Astrocyte (in vitro differentiated cells and primary cell): ENCODE data around the gene MTA2. TPM values are rescaled to one million over a fixed set of nuclear protein-coding genes. Genes with fewer than 3 reads are reported as not detected.
"Not testable (repeated sequence)": the region's sequence is repeated elsewhere in the genome, so short reads cannot be mapped to it uniquely, and the experiment has no call there.

ENCODE experiments used
- DNase-seq: peaks from one replicate; pipeline ENCODE4 v3.0.0-alpha.2; 2010; ENCODE audit warnings: low read depth
- FAIRE-seq: peaks from 2 replicates; lab custom pipeline; 2011; peaks lifted over from hg19 to GRCh38; lab: Jason Lieb, UNC
- H2AFZ ChIP-seq: 2 replicates; pipeline ENCODE4 v1.6.0; 2012; ENCODE audit warnings: low read depth, low read length, inconsistent platforms
- H3K27ac ChIP-seq: 2 replicates; pipeline ENCODE4 v1.5.1; 2011; ENCODE audit warnings: low read depth, low read length, inconsistent platforms
- H3K27me3 ChIP-seq: 2 replicates; pipeline ENCODE4 v1.6.0; 2011; ENCODE audit warnings: low read length, inconsistent platforms; ENCODE audit not compliant: insufficient read depth
- H3K36me3 ChIP-seq: 2 replicates; pipeline ENCODE4 v1.5.1; 2011; ENCODE audit warnings: low read length, inconsistent platforms; ENCODE audit not compliant: insufficient read depth
- H3K4me1 ChIP-seq: 2 replicates; pipeline ENCODE4 v1.5.1; 2011; ENCODE audit warnings: low read length, inconsistent platforms; ENCODE audit not compliant: insufficient read depth
- H3K4me2 ChIP-seq: 2 replicates; pipeline ENCODE4 v1.6.0; 2012; ENCODE audit warnings: low read length, inconsistent platforms
- H3K4me3 ChIP-seq: 2 replicates; pipeline ENCODE4 v1.5.1; 2011; ENCODE audit warnings: low read depth, mild to moderate bottlenecking, low read length, inconsistent platforms; ENCODE audit not compliant: insufficient read depth
- H3K79me2 ChIP-seq: 2 replicates; pipeline ENCODE4 v1.6.0; 2012; ENCODE audit warnings: mild to moderate bottlenecking, low read length, inconsistent platforms; ENCODE audit not compliant: insufficient read depth
- H3K9ac ChIP-seq: 2 replicates; pipeline ENCODE4 v1.6.0; 2012; ENCODE audit warnings: mild to moderate bottlenecking, low read length, inconsistent platforms
- H3K9me3 ChIP-seq: 2 replicates; pipeline ENCODE4 v1.5.1; 2012; ENCODE audit warnings: low read depth, mild to moderate bottlenecking, low read length, inconsistent platforms; ENCODE audit not compliant: insufficient read depth
- H4K20me1 ChIP-seq: 2 replicates; pipeline ENCODE4 v1.6.0; 2012; ENCODE audit warnings: low read length, inconsistent platforms; ENCODE audit not compliant: insufficient read depth
- H3K27ac Mint-ChIP-seq: one replicate; pipeline ENCODE4 v1.8.0; 2021; ENCODE audit warnings: mild to moderate bottlenecking, mixed read lengths; ENCODE audit not compliant: unreplicated experiment
- H3K27me3 Mint-ChIP-seq: one replicate; pipeline ENCODE4 v1.8.0; 2021; ENCODE audit warnings: low read depth, mixed read lengths; ENCODE audit not compliant: unreplicated experiment
- H3K36me3 Mint-ChIP-seq: one replicate; pipeline ENCODE4 v1.8.0; 2021; ENCODE audit warnings: low read depth, mixed read lengths; ENCODE audit not compliant: unreplicated experiment
- H3K4me1 Mint-ChIP-seq: one replicate; pipeline ENCODE4 v1.8.0; 2021; ENCODE audit warnings: low read depth, mixed read lengths; ENCODE audit not compliant: unreplicated experiment
- H3K4me3 Mint-ChIP-seq: one replicate; pipeline ENCODE4 v1.8.0; 2021; ENCODE audit warnings: mild to moderate bottlenecking, moderate library complexity, mixed read lengths; ENCODE audit not compliant: unreplicated experiment
- H3K9me3 Mint-ChIP-seq: one replicate; pipeline ENCODE4 v1.8.0; 2021; ENCODE audit warnings: mild to moderate bottlenecking, mixed read lengths; ENCODE audit not compliant: unreplicated experiment
- EZH2 ChIP-seq: IDR thresholded peaks from 2 replicates; pipeline ENCODE4 v1.6.1; 2012; ENCODE audit warnings: mild to moderate bottlenecking, low read length, inconsistent platforms; ENCODE audit not compliant: insufficient read depth
- total RNA-seq: library from RNA; stranded (reverse); gene quantifications from 2 replicates; pipeline ENCODE4 v1.2.1, GENCODE V29; 2021
- TF ChIP-seq, protein P1 (sequence below): IDR thresholded peaks from 2 replicates; pipeline ENCODE4 v1.5.1; 2011; ENCODE audit warnings: low read depth, mild to moderate bottlenecking, inconsistent platforms, low read length, moderate library complexity; ENCODE audit not compliant: insufficient read depth

The MTA2 gene
- total RNA-seq, 1 donor from 2014 or later: 136 TPM

DNA sequence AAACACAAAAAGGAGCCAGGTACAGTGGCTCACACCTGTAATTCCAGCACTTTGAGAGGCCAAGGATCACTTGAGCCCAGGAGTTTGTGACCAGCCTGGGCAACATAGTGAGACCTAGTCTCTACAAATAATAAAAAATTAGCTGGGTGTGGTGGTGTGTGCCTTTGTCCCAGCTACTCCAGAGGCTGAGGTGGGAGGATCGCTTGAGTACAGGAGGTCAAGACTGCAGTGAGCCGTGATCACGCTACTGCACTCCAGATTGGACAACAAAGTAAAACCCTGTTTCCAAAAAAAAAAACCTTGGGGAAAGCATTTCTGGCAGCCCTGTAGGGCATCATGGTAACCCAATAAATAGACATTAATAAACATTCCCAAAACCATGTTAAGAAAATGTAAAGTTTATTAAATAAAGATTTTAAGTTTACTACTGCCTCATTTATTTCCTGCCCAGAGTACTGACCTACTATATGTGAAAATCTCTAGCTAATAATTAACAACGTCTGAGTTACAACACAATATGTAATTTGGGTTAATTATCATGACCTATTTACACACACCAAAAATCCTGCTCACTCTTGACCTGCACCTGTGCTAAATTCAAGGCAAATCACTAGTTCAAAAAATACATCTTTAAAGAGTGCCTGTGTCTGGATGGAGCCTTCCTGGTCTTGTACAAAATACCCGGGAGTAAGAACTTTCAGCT, 36.4 kb downstream of the MTA2 start:
- Histone ChIP-seq H3K27ac (no peak overlapping the region), H3K4me2 (no peak overlapping the region), H2AFZ (no peak overlapping the region), H3K4me1 (peaks cover 17% of the 10 kb centered on the region), H3K36me3 (peaks cover 56% of the 10 kb centered on the region), H3K27me3 (no peaks in the 10 kb centered on the region), H3K9me3 (no peaks in the 10 kb centered on the region), H3K79me2 (peaks cover 67% of the 10 kb centered on the region), H3K4me3 (no peak overlapping the region), H4K20me1 (peaks cover 87% of the 10 kb centered on the region), H3K9ac (no peak overlapping the region)
- TF ChIP-seq, protein P1, sequence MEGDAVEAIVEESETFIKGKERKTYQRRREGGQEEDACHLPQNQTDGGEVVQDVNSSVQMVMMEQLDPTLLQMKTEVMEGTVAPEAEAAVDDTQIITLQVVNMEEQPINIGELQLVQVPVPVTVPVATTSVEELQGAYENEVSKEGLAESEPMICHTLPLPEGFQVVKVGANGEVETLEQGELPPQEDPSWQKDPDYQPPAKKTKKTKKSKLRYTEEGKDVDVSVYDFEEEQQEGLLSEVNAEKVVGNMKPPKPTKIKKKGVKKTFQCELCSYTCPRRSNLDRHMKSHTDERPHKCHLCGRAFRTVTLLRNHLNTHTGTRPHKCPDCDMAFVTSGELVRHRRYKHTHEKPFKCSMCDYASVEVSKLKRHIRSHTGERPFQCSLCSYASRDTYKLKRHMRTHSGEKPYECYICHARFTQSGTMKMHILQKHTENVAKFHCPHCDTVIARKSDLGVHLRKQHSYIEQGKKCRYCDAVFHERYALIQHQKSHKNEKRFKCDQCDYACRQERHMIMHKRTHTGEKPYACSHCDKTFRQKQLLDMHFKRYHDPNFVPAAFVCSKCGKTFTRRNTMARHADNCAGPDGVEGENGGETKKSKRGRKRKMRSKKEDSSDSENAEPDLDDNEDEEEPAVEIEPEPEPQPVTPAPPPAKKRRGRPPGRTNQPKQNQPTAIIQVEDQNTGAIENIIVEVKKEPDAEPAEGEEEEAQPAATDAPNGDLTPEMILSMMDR: no peak
- no peak for TF ChIP-seq EZH2
- Mint-ChIP-seq H3K9me3 (no peaks in the 10 kb centered on the region), H3K4me1 (peaks cover 40% of the 10 kb centered on the region), H3K27me3 (no peaks in the 10 kb centered on the region), H3K27ac (peak overlapping the region; percentile 58), H3K36me3 (peaks cover 33% of the 10 kb centered on the region), H3K4me3 (no peak overlapping the region)
- FAIRE-seq: no peak
- DNase-seq: no peak

DNA sequence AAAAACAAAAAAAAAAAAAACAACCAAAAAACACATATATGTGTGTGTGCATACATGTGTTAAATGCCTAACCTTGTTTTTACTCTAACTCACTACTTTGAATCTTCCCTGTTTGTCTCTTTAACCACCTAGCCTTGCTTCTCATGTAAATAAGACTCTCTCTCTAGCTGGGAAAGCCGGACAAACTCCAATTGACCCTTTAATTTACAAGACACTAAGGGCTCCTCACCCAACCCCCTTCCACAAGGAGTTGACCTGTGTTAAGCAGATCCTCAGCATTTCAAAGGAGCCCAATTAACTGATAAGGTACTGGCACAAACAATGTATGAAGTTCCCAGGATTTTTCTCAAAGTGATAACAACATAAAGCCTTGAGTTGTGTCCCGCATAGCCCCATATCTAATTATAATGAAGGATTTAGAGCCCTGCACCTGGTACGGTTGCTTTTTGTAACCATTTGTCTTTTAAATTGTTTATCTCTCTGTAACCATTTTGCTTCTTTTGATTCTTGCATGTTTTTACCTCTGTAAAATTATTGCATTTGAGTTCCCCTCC, 39.9 kb downstream of the MTA2 start:
- FAIRE-seq: not testable (repeated sequence)

GRCh38 chr11:62560566-62561103, 41.0 kb downstream of the MTA2 start:
- peaks cover 42% of the 10 kb centered on the region for H3K36me3 ChIP-seq
- peak overlapping the region; percentile 51 for H3K27ac ChIP-seq
- H3K9ac ChIP-seq: peak overlapping the region; percentile 52
- no peak overlapping the region for H3K4me3 ChIP-seq
- no peaks in the 10 kb centered on the region for H3K9me3 ChIP-seq
- Mint-ChIP-seq H3K27ac (peak overlapping the region; percentile 77), H3K9me3 (no peaks in the 10 kb centered on the region), H3K27me3 (no peaks in the 10 kb centered on the region), H3K4me3 (peak overlapping the region; percentile 50), H3K4me1 (peaks cover 53% of the 10 kb centered on the region), H3K36me3 (peaks cover 31% of the 10 kb centered on the region)
- FAIRE-seq: peak; percentile 39
- peak; percentile 96 for DNase-seq
- H3K4me1 ChIP-seq: peaks cover 47% of the 10 kb centered on the region
- H3K4me2 ChIP-seq: peak overlapping the region; percentile 53
- no peak overlapping the region for H2AFZ ChIP-seq
- peaks cover 38% of the 10 kb centered on the region for H3K79me2 ChIP-seq
- no peaks in the 10 kb centered on the region for H3K27me3 ChIP-seq
- peaks cover 72% of the 10 kb centered on the region for H4K20me1 ChIP-seq
- TF ChIP-seq EZH2: no peak
- TF ChIP-seq, protein P1: peak; percentile 89

More for the DNA sequence above, 39.9 kb downstream of the MTA2 start:
- Histone ChIP-seq H3K36me3 (peaks cover 53% of the 10 kb centered on the region), H3K79me2 (peaks cover 49% of the 10 kb centered on the region), H3K4me1 (peaks cover 35% of the 10 kb centered on the region), H4K20me1 (peaks cover 78% of the 10 kb centered on the region)
- not testable (repeated sequence) for DNase-seq, H3K27me3 Mint-ChIP-seq, H3K4me2 ChIP-seq, H3K9ac ChIP-seq, H3K9me3 Mint-ChIP-seq, H3K4me3 ChIP-seq, H3K9me3 ChIP-seq, H3K27ac ChIP-seq, H3K27me3 ChIP-seq, H2AFZ ChIP-seq
- H3K4me1 Mint-ChIP-seq: peaks cover 51% of the 10 kb centered on the region
- H3K4me3 Mint-ChIP-seq: peak overlapping the region; percentile 8
- peaks cover 33% of the 10 kb centered on the region for H3K36me3 Mint-ChIP-seq
- peak overlapping the region; percentile 14 for H3K27ac Mint-ChIP-seq

GRCh38 chr11:62559626-62560025, 42.0 kb downstream of the MTA2 start:
- peaks cover 64% of the 10 kb centered on the region for H4K20me1 ChIP-seq
- H2AFZ ChIP-seq, H3K9me3 Mint-ChIP-seq, DNase-seq, FAIRE-seq, H3K27me3 Mint-ChIP-seq, H3K27me3 ChIP-seq, H3K9me3 ChIP-seq, H3K4me3 ChIP-seq: not testable (repeated sequence)
- H3K36me3 ChIP-seq: peaks cover 35% of the 10 kb centered on the region
- peaks cover 59% of the 10 kb centered on the region for H3K4me1 Mint-ChIP-seq
- peak overlapping the region; percentile 77 for H3K27ac Mint-ChIP-seq
- H3K9ac ChIP-seq: peak overlapping the region; percentile 52
- H3K4me2 ChIP-seq: peak overlapping the region; percentile 53
- peak overlapping the region; percentile 51 for H3K27ac ChIP-seq
- H3K4me1 ChIP-seq: peaks cover 57% of the 10 kb centered on the region
- H3K4me3 Mint-ChIP-seq: peak overlapping the region; percentile 45
- peaks cover 28% of the 10 kb centered on the region for H3K36me3 Mint-ChIP-seq
- H3K79me2 ChIP-seq: peaks cover 34% of the 10 kb centered on the region
